ENCODE results near the gene TEX19.

DNA sequence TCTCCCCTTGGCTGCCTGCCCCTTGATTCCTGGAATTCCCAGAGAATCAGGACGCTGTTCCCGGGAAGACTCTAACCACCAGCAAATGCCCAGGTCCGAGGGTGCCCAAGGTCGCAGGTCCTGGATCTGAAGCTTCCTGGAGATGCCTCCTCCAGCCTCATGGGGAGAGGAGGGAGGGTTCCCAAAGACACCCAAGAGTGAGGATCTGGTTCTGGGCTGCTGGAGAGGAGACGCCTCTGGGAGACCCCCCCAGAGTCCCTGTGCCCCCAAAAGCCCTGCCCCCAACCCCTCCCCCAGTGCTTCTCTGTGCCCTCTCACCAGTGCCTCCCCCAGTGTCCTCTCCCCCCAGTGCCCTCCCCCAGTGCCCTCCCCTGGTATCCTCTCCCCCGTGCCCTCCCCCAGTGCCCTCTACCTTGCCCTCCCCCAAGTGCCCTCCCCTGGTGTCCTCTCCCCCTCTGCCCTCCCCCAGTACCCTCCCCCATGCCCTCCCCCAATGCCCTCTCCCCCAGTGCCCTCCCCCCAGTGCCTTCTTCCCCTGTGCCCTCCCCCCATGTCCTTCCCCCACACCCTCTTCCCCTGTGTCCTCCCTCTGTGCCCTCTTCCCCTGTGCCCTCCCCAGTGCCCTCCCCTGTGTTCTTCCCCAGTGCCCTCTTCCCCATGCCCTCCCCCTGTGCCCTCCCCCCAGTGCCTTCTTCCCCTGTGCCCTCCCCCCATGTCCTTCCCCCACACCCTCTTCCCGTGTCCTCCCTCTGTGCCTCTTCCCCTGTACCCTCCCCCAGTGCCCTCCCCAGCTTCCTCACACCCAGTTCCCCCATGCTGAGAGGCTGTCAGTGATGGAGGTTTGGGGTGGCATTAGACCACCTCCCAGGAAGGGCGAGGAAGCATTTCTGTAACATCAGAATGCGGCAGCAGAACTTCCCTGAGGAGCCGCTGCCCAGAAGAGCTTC lies 19.1 kb upstream of the TEX19 start:
- TF ChIP-seq, protein P1, sequence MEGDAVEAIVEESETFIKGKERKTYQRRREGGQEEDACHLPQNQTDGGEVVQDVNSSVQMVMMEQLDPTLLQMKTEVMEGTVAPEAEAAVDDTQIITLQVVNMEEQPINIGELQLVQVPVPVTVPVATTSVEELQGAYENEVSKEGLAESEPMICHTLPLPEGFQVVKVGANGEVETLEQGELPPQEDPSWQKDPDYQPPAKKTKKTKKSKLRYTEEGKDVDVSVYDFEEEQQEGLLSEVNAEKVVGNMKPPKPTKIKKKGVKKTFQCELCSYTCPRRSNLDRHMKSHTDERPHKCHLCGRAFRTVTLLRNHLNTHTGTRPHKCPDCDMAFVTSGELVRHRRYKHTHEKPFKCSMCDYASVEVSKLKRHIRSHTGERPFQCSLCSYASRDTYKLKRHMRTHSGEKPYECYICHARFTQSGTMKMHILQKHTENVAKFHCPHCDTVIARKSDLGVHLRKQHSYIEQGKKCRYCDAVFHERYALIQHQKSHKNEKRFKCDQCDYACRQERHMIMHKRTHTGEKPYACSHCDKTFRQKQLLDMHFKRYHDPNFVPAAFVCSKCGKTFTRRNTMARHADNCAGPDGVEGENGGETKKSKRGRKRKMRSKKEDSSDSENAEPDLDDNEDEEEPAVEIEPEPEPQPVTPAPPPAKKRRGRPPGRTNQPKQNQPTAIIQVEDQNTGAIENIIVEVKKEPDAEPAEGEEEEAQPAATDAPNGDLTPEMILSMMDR (IDR thresholded peaks at IDR 0.05): no peak
- TF ChIP-seq POLR2A (IDR thresholded peaks at IDR 0.05): no peak
